ENCODE data around the gene RAB11FIP3. TPM values are rescaled to one million over a fixed set of nuclear protein-coding genes. Genes with fewer than 3 reads are reported as not detected.

The RAB11FIP3 gene
- total and polyA plus RNA-seq, 11 donors, result 19.3 to 39.9 (median 31.9) TPM

GRCh38 chr16:525123-525519, 99.7 kb downstream of the RAB11FIP3 start:
- TF ChIP-seq POLR2A (IDR thresholded peaks at IDR 0.05), result no peak
- TF ChIP-seq CTCF (IDR thresholded peaks at IDR 0.05), result no peak
- peaks cover 11 to 46% (median 30%) of the 10 kb centered on the region in 12 donors for H3K4me1 ChIP-seq
- intact Hi-C loops (cut with DNase I), result loop anchor here in 1 of 10 donors (10.0 kb wide), 1 partner anchor 100 kb away; the partner anchor contains the start of gene RAB11FIP3
- no peaks in the 10 kb centered on the region for H3K27me3 ChIP-seq
- H3K9me3 ChIP-seq, result no peaks in the 10 kb centered on the region
- peak overlapping the region in 1 of 12 donors; percentile 93 for H3K4me3 ChIP-seq
- H3K36me3 ChIP-seq, result peaks cover 0 to 13% (median 7%) of the 10 kb centered on the region in 9 donors
- DNase-seq (no peak), ATAC-seq (no peak)
- H3K27ac ChIP-seq, result peak overlapping the region in 1 of 12 donors; percentile 99
- WGBS, 4 donors, result 88 to 98% (median 94%) methylated on average over 8 of the region's 8 CpGs

- Histone ChIP-seq H3K27me3 (no peaks in the 10 kb centered on the region), H3K4me3 (peak overlapping the region in 8 of 12 donors; percentile 73 to 94 (median 85)), H3K4me1 (peaks cover 11 to 51% (median 36%) of the 10 kb centered on the region in 12 donors), H3K9me3 (no peaks in the 10 kb centered on the region), H3K36me3 (peaks cover 0 to 8% (median 2%) of the 10 kb centered on the region in 9 donors), H3K27ac (peak overlapping the region in 7 of 12 donors; percentile 34 to 100 (median 99))
- intact Hi-C loops (cut with DNase I), result loop anchor here in 1 of 10 donors (10.0 kb wide), 1 partner anchor 101 kb away; the partner anchor contains the start of gene RAB11FIP3
- 78 to 84% (median 79%) methylated on average over 12 to 13 of the region's 13 CpGs for WGBS, 4 donors
- DNase-seq (no peak), ATAC-seq (no peak)
- TF ChIP-seq CTCF (IDR thresholded peaks at IDR 0.05) (no peak), POLR2A (IDR thresholded peaks at IDR 0.05) (no peak)
Observed at GRCh38 chr16:525520-526180, 100.2 kb downstream of the RAB11FIP3 start.

GRCh38 chr16:526181-527014, 100.9 kb downstream of the RAB11FIP3 start:
- Histone ChIP-seq H3K27me3 (no peaks in the 10 kb centered on the region), H3K4me1 (peaks cover 11 to 53% (median 37%) of the 10 kb centered on the region in 12 donors), H3K27ac (peak overlapping the region; percentile 89 to 100 (median 98)), H3K4me3 (peak overlapping the region; percentile 58 to 94 (median 76)), H3K36me3 (peaks cover 0 to 4% (median 0%) of the 10 kb centered on the region in 9 donors), H3K9me3 (no peaks in the 10 kb centered on the region)
- TF ChIP-seq CTCF (IDR thresholded peaks at IDR 0.05), result no peak
- TF ChIP-seq POLR2A (IDR thresholded peaks at IDR 0.05), result no peak
- ATAC-seq (peak; percentile 26 to 52 (median 34)), DNase-seq (peak in 4 of 5 donors; percentile 55 to 82 (median 76))
- 3 to 6% (median 6%) methylated on average over 21 to 26 of the region's 26 CpGs for WGBS, 4 donors
- intact Hi-C loops (cut with DNase I), result loop anchor here in 1 of 10 donors (1.0 to 10.0 kb wide), 2 partner anchors 43 to 102 kb away; partner anchors contain the start of genes PIGQ and RAB11FIP3

Data from heart left ventricle (tissue), 16 donors.